ENCODE measurements around the gene VPS72. TPM values are rescaled to one million over a fixed set of nuclear protein-coding genes. Genes with fewer than 3 reads are reported as not detected.
"Not testable (repeated sequence)": the region's sequence is repeated elsewhere in the genome, so short reads cannot be mapped to it uniquely, and the experiment has no call there.

Gene VPS72
- total RNA-seq, 2 experiments from 2014 or later, result 12.7 to 17.2 TPM

DNA sequence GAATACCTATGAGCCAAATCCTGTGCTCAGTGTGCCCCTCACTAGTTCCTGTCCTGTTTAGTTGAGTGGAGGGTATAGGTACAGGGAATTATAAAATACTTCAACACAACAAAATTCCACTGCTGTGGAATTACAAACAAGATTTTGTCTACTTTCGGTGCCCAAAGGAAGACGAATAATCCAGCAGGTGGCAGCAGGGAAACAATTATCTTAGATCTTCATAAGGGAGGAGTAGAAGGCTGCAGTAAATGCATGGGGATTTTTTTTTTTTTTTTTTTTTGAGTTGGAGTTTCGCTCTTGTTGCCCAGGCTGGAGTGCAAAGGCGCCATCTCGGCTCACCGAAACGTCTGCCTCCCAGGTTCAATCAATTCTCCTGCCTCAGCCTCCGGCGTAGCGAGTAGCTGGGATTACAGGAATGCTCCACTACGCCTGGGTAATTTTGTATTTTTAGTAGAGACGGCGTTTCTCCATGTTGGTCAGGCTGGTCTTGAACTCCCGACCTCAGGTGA lies 6.3 kb upstream of the VPS72 start:
- peaks cover 34% of the 10 kb centered on the region for H3K4me1 ChIP-seq (ENCODE audit: insufficient read depth, low read length)
- intact Hi-C loops (cut with DNase I, micrococcal nuclease), result loop anchor here (1.0 to 10.0 kb wide), 3 partner anchors 55 to 148 kb away; partner anchors contain the start of gene RFX5 (in 1 of the 2)
- H3K9me3 Mint-ChIP-seq, result no peaks in the 10 kb centered on the region
- no peak overlapping the region for H3K27ac ChIP-seq (ENCODE audit: low read depth in 1 of 2, low read length in 2 of 2)
- H3K4me3 ChIP-seq (ENCODE audit: low read length), result no peak overlapping the region
- DNase-seq (peak in 12 of 14 experiments; percentile 18 to 86 (median 46)), ATAC-seq (ENCODE audit: poor library complexity) (peak; percentile 21)
- H3K36me3 ChIP-seq (ENCODE audit: insufficient read depth, low read length), result no peaks in the 10 kb centered on the region
- H3K36me3 Mint-ChIP-seq (ENCODE audit: low read depth), result peaks cover 24% of the 10 kb centered on the region
- H3K27me3 Mint-ChIP-seq, result peaks cover 4% of the 10 kb centered on the region
- POLR2A ChIA-PET, result no interaction called here
- H3K4me1 Mint-ChIP-seq (ENCODE audit: low read depth), result peaks cover 41% of the 10 kb centered on the region
- peak overlapping the region; percentile 77 for H3K27ac Mint-ChIP-seq
- TF ChIP-seq, protein P1, sequence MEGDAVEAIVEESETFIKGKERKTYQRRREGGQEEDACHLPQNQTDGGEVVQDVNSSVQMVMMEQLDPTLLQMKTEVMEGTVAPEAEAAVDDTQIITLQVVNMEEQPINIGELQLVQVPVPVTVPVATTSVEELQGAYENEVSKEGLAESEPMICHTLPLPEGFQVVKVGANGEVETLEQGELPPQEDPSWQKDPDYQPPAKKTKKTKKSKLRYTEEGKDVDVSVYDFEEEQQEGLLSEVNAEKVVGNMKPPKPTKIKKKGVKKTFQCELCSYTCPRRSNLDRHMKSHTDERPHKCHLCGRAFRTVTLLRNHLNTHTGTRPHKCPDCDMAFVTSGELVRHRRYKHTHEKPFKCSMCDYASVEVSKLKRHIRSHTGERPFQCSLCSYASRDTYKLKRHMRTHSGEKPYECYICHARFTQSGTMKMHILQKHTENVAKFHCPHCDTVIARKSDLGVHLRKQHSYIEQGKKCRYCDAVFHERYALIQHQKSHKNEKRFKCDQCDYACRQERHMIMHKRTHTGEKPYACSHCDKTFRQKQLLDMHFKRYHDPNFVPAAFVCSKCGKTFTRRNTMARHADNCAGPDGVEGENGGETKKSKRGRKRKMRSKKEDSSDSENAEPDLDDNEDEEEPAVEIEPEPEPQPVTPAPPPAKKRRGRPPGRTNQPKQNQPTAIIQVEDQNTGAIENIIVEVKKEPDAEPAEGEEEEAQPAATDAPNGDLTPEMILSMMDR (IDR thresholded peaks at IDR 0.05), result peak; percentile 69
- no peaks in the 10 kb centered on the region for H3K9me3 ChIP-seq (ENCODE audit: control insufficient read depth in 1 of 2, insufficient read depth in 1 of 2, low read length in 2 of 2)
- no peaks in the 10 kb centered on the region for H3K27me3 ChIP-seq (ENCODE audit: control insufficient read depth in 1 of 2, insufficient read depth in 2 of 2, low read length in 2 of 2)
- CTCF ChIA-PET, result interaction anchor here (0.7 to 1.4 kb wide), 6 partner anchors 56 to 190 kb away, joined by 3 to 4 read pairs (median 4); partner anchors contain the start of gene PSMD4
- peak overlapping the region; percentile 81 for H3K4me3 Mint-ChIP-seq

DNA sequence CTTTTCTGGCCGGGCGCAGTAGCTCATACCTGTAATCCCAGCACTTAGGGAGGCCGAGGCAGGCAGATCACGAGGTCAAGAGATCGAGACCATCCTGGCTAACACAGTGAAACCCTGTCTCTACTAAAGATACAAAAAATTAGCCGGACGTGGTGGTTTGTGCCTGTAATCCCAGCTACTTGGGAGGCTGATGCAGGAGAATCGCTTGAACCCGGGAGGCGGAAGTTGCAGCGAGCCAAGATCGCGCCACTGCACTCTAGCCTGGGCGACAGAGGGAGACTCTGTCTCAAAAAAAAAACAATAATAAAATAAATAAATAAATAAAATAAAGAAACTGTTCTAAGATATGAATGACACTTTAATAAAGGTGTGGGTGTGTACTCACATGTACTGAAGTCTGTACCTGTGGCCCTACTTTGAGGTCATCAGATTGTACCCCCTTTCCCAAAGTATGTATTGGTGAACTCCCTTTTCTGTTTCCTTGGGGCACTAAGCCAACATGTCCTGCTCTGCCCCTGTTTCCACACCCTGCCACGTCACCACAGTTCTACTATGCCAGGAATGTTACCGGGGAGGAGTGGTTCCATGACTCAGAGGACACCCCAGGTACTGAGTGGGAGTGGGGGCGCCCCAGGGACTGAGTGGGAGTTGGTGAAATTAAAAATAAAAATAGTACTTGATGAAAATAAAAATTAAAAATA lies 5.0 kb upstream of the VPS72 start:
- not testable (repeated sequence) for H3K27me3 Mint-ChIP-seq; ATAC-seq (ENCODE audit: poor library complexity); H3K36me3 ChIP-seq (ENCODE audit: insufficient read depth, low read length); H3K27ac ChIP-seq (ENCODE audit: low read depth in 1 of 2, low read length in 2 of 2); H3K4me3 ChIP-seq (ENCODE audit: low read length); H3K27ac Mint-ChIP-seq; DNase-seq; H3K9me3 ChIP-seq (ENCODE audit: control insufficient read depth in 1 of 2, insufficient read depth in 1 of 2, low read length in 2 of 2); H3K4me3 Mint-ChIP-seq; H3K27me3 ChIP-seq (ENCODE audit: control insufficient read depth in 1 of 2, insufficient read depth in 2 of 2, low read length in 2 of 2); H3K9me3 Mint-ChIP-seq
- CTCF ChIA-PET, result interaction anchor here (0.7 to 1.0 kb wide), 3 partner anchors 57 to 750 kb away, joined by 3 to 6 read pairs (median 5); no protein-coding TSS in a partner anchor
- intact Hi-C loops (cut with DNase I, micrococcal nuclease), result loop anchor here in 1 of 2 experiments (10.0 kb wide), 1 partner anchor 150 kb away; the partner anchor contains the start of gene RFX5
- POLR2A ChIA-PET, result interaction anchor here (0.6 kb wide), 1 partner anchor 431 kb away, joined by 3 read pairs; no protein-coding TSS in a partner anchor
- H3K36me3 Mint-ChIP-seq (ENCODE audit: low read depth), result peaks cover 20% of the 10 kb centered on the region
- H3K4me1 ChIP-seq (ENCODE audit: insufficient read depth, low read length), result peaks cover 33% of the 10 kb centered on the region
- H3K4me1 Mint-ChIP-seq (ENCODE audit: low read depth), result peaks cover 40% of the 10 kb centered on the region

DNA sequence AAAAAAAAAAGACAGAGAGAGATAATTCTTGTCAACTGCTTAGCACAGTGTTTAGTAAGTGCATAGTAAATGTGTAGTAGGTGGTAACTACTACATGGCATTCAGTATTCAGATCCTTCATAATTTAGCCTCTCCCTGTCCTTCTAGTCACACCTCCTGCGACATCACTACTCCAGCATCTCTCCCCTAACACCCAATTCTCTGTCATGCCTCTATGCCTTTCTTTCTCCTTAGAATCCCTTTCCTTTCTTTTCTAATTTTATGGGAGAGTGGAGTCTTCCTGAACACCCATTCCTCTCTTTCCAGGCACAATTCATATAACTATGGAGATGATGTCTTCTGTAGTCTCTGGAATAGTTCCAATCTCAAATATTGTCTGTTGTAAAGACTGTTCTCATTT lies 3.9 kb upstream of the VPS72 start:
- peak overlapping the region; percentile 50 for H3K4me3 Mint-ChIP-seq
- intact Hi-C loops (cut with DNase I, micrococcal nuclease), result loop anchor here in 1 of 2 experiments (10.0 kb wide), 1 partner anchor 151 kb away; the partner anchor contains the start of gene RFX5
- H3K36me3 Mint-ChIP-seq (ENCODE audit: low read depth), result peaks cover 15% of the 10 kb centered on the region

More for the DNA sequence above, 3.9 kb upstream of the VPS72 start:
- Histone ChIP-seq H3K9me3 (ENCODE audit: control insufficient read depth in 1 of 2, insufficient read depth in 1 of 2, low read length in 2 of 2) (no peaks in the 10 kb centered on the region), H3K36me3 (ENCODE audit: insufficient read depth, low read length) (no peaks in the 10 kb centered on the region), H3K4me3 (ENCODE audit: low read length) (no peak overlapping the region), H3K4me1 (ENCODE audit: insufficient read depth, low read length) (peaks cover 29% of the 10 kb centered on the region), H3K27ac (ENCODE audit: low read depth in 1 of 2, low read length in 2 of 2) (no peak overlapping the region), H3K27me3 (ENCODE audit: control insufficient read depth in 1 of 2, insufficient read depth in 2 of 2, low read length in 2 of 2) (no peaks in the 10 kb centered on the region)
- DNase-seq (no peak), ATAC-seq (ENCODE audit: poor library complexity) (no peak)
- TF ChIP-seq, protein P1 (IDR thresholded peaks at IDR 0.05), result no peak
- H3K27me3 Mint-ChIP-seq, result peaks cover 4% of the 10 kb centered on the region
- peaks cover 40% of the 10 kb centered on the region for H3K4me1 Mint-ChIP-seq (ENCODE audit: low read depth)
- H3K27ac Mint-ChIP-seq, result no peak overlapping the region
- H3K9me3 Mint-ChIP-seq, result no peaks in the 10 kb centered on the region
- ChIA-PET CTCF (interaction anchor here (0.7 kb wide), 1 partner anchor 58 kb away, joined by 4 read pairs; no protein-coding TSS in a partner anchor), POLR2A (no interaction called here)

All from CD4-positive, alpha-beta T cell (primary cell).